Measurements from ENCODE around the gene SCGB1D1.
A peak's percentile ranks its signal among the peaks of the same experiment; 100 is the strongest.

Gene SCGB1D1

GRCh38 chr11:62233730-62234129 is 43.7 kb downstream of the SCGB1D1 start:
- FAIRE-seq: no peak

GRCh38 chr11:62236187-62236586 is 46.2 kb downstream of the SCGB1D1 start:
- FAIRE-seq (no peak), DNase-seq (ENCODE audit: low spot score) (no peak)

More at GRCh38 chr11:62233730-62234129, 43.7 kb downstream of the SCGB1D1 start:
- DNase-seq (ENCODE audit: low spot score): no peak

- DNase-seq (ENCODE audit: low spot score): no peak
- peak; percentile 61 for FAIRE-seq
These were observed 47.5 kb downstream of the SCGB1D1 start for GRCh38 chr11:62237499-62237898.

GRCh38 chr11:62238151-62238550 is 48.1 kb downstream of the SCGB1D1 start:
- DNase-seq (ENCODE audit: low spot score): no peak

GRCh38 chr11:62241095-62241494 is 51.1 kb downstream of the SCGB1D1 start:
- FAIRE-seq (no peak), DNase-seq (ENCODE audit: low spot score) (no peak)

More at GRCh38 chr11:62238151-62238550, 48.1 kb downstream of the SCGB1D1 start:
- no peak for FAIRE-seq

- DNase-seq (ENCODE audit: low spot score) (no peak), FAIRE-seq (no peak)
These were observed 52.0 kb downstream of the SCGB1D1 start, which contains the start of gene SCGB1D2 for GRCh38 chr11:62242021-62242420. TSS of gene SCGB1D2 (plus strand) at chr11:62242239. CDS start at chr11:62242308, 69 bp downstream.
